Muscle of back (tissue), 11 donors: ENCODE results near the gene TIAM1. TPM values are rescaled to one million over a fixed set of nuclear protein-coding genes. Genes with fewer than 3 reads are reported as not detected.

Experiments used
- DNase-seq, 3 donors: peaks; one replicate each; pipeline versions ENCODE4 v3.0.0 to v3.0.0-alpha.2; 2013
- polyA plus RNA-seq, 10 donors: library from polyadenylated mRNA; unstranded; fragments of 120-200 nt; gene quantifications; one replicate each; pipeline ENCODE4 v1.2.1, GENCODE V29; 2013; ENCODE audit not compliant: insufficient read length in 10 of 10

TIAM1 gene
- polyA plus RNA-seq, 10 donors: 8.6 to 23.1 (median 12.9) TPM

DNA sequence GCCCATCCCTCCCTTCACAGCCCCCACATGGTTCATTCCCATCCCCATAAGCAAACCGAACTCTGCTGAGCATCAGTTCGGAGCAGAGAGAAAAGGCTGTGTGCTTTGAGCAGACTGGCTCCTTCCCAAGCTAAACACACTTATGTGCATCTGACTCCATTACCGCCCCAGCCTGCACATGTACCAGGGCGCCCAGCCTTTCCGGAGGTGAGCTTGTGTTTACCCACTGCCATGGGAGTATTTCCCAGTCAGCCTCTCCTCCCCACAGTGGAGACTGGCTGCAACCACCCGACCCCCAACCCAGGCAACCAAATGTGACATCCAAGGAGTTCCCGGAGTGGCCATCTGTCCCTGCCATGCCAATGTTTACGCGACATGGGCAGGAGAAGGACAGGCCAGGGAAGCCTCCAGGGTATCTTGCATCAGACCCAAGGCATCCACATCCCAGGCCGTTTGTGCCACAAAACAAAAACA is 9.4 kb downstream of the TIAM1 start:
- DNase-seq: no peak

DNA sequence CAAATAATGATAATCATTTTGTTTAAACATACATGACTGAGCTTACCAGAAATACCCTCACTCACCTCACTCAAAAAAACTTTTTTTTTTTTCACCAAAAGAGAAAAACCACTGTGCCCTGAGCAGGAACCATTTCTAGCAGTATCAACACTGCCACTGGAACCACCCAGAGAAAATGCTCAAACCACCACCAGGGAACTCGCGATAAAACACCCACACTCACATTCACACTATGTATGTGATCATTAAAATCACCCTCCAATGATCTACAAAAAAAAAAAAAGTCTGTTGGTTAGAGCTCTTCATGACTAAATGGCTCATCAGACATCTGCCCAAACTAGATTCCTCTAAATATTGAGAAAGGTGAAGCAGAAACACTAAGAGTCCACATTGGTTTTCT is 11.5 kb downstream of the TIAM1 start:
- no peak for DNase-seq

GRCh38 chr21:31331231-31331630 is 12.8 kb downstream of the TIAM1 start:
- DNase-seq: no peak

DNA sequence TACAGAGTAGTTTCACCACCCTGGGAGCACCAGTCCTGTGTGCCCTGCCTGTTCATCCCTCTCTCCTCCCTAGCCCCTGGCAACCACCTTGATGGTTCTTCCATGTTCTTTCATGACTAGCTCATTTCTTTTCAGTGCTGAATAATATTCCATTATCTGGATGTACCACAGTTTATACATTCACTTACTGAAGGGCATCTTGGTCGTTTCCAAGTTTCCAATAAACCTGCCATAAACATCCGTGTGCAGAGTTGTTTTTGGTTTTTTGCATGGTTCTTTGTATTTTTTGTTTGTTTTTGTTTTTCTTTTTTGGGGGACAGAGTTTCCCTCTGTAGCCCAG is 13.9 kb downstream of the TIAM1 start:
- no peak for DNase-seq

DNA sequence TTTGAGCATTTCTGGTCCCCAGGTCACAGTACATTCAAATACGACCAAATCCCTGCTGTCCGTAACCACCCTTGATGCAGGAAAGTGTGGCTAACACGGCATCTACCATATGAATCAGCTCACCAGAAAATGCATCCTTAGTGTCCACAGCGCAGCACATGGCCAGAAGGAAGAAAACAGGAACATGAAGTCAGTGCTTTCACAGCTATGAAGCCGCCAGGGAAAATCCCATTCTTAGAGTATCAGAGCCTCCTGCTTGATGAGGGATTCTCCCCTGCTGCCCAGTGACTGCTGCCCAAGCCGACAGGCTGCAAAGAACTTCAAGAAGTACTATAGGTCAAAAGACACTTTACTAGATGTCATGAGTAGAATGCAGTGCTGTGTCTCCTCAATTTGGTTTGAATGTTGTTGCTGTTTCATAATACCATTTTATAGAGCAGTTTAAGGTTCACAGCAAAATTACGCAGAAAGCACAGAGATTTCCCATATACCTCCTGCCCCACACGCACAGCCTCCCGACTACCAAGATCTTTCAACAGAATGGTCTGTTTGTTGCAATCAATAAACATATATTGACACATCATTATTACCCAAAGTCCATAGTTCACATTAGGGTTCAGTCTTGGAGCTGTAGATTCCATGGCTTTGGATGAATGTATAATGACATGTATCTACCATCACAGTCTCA is 14.5 kb downstream of the TIAM1 start:
- DNase-seq: no peak

DNA sequence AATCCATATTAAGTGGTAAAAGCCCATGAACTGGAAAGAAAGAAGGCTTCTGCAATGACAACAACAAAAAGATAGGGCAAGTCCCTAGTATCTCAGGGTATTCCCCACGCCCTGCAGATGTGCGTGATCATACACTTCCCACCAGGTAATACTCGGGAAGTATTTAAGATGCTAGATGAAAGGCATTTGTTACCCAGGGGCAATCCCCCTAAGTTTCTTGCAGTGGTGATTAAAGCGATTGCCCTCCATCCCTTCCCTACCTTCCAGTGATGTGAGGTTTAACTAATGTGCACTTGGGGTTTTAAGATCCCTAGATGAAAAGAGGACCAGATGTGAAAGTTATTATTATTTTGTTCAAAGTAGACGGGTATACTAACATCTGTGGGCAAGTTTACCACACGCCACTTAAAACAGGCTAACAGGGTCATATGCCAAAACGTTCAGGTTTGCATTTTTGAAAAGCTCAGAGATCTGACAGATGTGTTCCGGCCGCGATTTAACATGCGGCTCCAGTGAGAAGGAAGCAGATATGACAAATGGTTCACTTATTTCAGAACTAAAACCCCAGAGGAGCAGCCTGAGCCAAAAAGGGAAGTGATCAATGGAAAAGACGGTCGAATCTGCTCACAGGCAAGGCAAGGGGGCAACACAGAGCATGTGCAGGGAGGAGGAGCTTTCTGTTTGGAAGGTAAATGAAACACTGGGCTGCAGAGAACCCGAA is 17.4 kb downstream of the TIAM1 start:
- DNase-seq: peak; percentile 63 to 74 (median 64)

- no peak for DNase-seq
Measured at GRCh38 chr21:31318971-31319370, 25.1 kb downstream of the TIAM1 start.

DNA sequence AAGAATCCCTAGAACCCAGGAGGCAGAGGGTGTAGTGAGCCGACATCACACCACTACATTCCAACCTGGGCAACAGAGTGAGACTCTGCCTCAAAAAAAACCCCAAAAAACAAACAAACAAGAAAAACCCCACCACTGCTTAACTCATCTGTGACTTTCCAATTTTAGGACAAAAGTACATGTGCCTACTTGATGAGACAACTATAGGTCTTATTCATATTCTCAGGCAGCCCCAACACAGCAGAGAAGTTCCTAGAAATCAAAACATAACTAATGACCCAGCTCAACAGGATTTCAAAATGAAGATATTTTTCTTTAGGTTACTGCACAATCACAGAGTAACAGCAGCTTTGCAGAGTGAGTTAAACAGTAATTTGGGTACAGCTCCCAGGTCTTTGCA is 26.4 kb downstream of the TIAM1 start:
- DNase-seq: no peak

DNA sequence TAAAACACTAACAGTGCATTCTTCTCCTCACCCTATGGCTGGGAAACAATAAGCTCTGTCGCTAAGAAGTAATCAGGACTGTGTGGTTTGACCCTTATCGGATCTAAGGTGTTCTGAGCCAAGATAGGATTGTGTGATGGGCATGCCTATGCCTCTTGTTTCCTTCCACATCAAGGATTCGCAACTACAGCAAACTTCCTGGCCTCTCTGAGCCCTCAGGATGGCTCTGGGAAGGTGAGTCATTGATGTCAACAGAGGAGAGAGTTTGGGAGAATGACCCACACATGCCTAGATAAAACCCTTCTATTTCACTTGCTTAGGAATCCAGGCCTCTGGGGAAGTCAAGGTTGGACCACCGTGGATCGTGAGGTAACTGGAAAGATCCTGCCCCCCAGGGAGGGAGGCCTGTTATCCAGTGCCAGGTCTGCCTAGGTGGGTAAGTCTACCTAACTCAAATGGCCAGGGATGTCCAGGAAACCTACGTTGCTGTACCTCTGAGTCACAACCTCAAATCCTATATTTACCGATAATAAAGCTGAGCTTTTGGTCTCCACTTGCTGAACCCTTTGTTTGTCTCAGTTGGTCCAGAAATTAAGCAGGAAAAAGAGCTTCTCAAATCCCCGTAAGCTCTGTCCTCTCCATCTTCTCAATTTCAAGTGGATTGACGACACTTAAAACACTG is 27.4 kb downstream of the TIAM1 start:
- no peak for DNase-seq

DNA sequence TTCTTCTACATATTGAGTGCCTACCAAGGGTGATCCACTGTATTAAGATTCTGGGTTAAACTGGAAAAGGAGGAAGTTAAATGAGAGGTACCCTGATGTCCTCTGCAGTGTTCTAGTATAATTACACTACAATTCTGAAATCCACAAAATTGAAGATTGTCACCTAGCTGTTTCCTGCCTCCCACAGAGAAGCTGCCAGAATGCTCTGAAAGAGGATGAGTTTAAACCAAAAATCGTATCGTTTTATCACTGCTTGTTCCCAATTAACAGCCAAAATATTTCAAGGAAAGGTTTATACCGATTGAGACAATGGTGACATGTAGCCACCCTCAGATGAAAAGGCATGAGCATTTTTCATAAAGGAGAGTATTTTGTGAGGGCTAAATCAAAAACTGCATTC is 28.0 kb downstream of the TIAM1 start:
- DNase-seq: no peak

- DNase-seq: peak in 1 of 3 donors; percentile 39
Measured at GRCh38 chr21:31310750-31311149, 33.3 kb downstream of the TIAM1 start.

DNA sequence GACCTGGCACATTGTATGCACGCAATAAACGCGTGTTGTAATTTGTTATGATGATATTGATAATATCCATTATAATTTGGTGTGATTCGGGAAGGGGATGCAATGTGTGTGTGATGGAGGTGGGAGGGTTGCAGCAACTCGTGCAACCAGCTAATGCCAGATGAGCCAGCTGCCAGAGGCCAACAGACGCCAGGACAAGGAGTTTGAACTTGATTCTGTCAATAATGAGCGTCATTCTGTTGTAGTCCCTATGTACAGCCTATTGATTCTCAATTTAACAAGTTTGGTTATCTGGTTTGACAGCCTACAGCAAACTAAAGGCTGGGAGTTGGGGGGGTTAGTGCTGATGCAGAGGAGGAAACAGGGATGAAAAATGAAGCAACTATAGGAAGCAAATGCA is 35.5 kb downstream of the TIAM1 start:
- DNase-seq: no peak

- DNase-seq: no peak
Measured at GRCh38 chr21:31305888-31306287, 38.2 kb downstream of the TIAM1 start.

DNA sequence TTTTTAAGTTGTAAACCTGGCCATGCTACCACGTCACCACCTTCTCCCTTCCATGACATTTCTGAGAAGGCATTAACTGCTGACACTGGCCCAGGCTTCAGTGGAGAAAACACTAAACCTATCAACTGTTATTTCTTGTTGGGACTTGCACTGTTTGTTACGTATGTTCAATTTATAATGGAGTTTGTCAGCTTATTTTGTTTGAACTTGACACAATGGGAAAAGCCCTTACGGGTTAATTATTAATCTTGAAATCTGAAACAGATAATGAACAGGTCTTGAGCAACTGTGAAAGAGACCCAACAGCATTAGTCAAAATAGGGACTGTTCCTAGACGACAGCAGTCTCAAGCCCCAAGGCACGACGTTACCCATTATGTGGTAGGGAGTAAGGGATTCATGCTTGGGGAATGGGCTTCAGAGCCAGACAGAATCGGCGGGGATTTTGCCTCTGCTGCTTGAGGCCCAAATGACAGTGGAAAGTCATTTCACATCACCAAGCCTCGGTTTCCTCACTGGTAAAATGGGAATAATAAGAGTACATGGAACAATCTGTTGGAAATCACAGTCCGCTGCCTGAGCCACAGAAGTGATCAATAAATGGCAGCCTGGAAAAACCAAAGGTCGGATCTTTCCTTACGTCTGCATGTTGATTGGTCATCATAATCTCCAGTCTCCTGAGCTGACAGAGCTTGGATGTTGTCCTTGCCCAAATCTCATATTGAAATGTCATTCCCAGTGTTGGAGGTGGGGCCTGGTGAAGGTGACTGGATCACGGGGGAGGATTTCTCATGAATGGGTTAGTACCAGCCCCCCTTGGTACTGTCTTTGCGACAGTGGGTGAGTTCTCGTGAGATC is 44.5 kb downstream of the TIAM1 start:
- DNase-seq: no peak

GRCh38 chr21:31298618-31299269 is 45.3 kb downstream of the TIAM1 start:
- DNase-seq: no peak

DNA sequence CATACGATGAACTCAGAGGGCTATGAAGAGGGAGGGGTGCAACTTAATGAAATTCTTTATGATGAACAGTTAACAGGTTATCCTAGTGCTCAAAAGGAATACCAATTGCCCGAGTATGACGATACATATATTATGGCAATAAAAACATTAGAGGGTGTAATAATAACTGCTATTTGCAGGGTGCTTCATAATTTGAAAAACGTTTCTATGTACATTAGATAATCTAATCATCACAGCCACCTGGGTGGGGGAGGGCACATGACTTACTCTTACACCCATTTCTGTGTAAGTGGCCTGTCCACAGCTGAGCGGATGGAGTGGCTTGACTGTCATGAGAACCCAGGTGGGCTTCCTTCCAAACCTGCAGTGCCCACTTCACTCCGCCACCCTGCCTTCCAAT is 46.3 kb downstream of the TIAM1 start:
- DNase-seq: no peak

DNA sequence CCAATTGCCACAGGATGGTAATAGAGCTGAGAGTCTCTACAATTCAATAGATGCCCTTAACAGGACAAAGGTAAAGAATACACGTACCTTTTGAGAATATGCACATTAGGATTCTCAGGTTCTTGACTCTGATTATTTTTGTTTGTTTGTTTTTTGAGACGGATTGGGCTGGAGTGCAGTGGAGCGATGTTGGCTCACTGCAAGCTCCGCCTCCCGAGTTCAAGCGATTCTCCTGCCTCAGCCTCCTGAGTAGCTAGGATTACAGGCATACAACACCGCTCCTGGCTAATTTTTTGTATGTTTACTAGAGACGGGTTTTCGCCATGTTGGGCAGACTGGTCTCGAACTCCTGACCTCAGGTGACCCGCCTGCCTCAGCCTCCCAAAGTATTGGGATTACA is 48.4 kb downstream of the TIAM1 start:
- no peak for DNase-seq

GRCh38 chr21:31294691-31295090 is 49.4 kb downstream of the TIAM1 start:
- no peak for DNase-seq

DNA sequence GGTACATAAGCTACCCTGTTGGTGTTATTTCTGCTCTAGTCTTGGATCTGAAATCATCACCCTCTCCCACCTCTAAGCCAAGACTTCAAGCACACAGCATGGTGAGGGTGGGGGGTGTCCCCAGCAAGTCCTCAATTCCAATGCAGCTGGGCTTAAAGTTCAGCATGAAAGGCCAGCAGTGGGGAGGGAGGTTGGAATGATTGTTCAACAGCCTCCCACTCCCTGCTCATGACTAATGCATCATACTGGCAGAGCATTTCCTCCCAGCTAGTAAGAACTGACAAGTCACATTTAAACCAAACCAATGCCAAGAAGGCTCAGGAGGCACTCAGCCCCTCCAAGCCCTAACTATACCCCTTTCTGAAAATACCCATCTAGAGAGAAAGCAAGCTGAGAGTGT is 50.1 kb downstream of the TIAM1 start:
- DNase-seq: peak in 1 of 3 donors; percentile 69

GRCh38 chr21:31290765-31291164 is 53.3 kb downstream of the TIAM1 start:
- peak in 1 of 3 donors; percentile 39 for DNase-seq

- peak in 1 of 3 donors; percentile 41 for DNase-seq
Measured at GRCh38 chr21:31289702-31290101, 54.4 kb downstream of the TIAM1 start.
